ENCODE data around the gene PDLIM5.

GRCh38 chr4:94500685-94501084 lies 48.9 kb downstream of the PDLIM5 start:
- TF ChIP-seq CTCF (IDR thresholded peaks at IDR 0.05), result no peak
- TF ChIP-seq POLR2A (IDR thresholded peaks at IDR 0.05), result no peak
- no peak for TF ChIP-seq POLR2AphosphoS5 (IDR thresholded peaks at IDR 0.05; ENCODE audit: insufficient read depth in 1 of 2, low read depth in 1 of 2)

Data from vagina (tissue), 2 donors.